ENCODE measurements around the gene PHF19.

PHF19 gene

DNA sequence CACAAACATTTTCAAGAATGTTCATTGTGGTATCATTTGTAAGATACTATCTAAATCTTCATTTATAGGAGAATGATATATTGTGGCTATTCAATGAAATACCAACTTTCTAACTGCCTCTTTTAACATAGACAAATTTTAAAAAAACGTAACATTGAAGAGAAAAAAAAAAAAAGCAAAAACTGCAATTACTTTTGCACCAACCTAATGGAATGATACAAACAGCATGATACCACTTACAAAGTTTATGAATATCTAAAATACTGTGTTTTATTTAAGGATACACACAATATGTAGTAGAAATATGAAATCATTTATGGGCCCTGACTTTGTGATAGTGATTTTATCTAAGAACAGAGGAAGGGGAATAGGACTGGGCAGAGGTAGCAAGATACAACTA is 58.4 kb downstream of the PHF19 start:
- peaks cover 8% of the 10 kb centered on the region for H3K36me3 ChIP-seq (ENCODE audit: insufficient read depth, low read length)
- H3K9me3 ChIP-seq (ENCODE audit: control insufficient read depth, insufficient read depth, low read length) = no peaks in the 10 kb centered on the region

DNA sequence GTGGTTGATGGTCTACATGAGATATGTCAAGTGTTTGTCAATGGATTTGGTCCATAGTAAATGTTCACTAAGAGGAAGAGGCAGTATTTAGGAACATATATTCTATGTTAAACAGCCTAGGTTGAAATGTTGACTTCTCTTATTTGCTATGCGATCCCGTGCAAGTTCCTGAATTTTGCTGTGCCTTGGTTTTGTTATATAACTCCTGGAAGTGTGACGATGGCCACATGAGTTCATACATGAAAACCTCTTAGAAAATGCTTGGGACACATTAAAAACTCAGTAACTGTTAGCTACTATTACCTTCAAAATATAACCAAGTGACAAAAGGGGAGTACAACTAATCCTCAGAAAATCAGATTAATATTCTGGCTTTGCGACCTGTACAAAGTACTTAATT is 61.9 kb downstream of the PHF19 start:
- H3K9me3 ChIP-seq (ENCODE audit: control insufficient read depth, insufficient read depth, low read length) = no peaks in the 10 kb centered on the region
- H3K36me3 ChIP-seq (ENCODE audit: insufficient read depth, low read length) = peaks cover 3% of the 10 kb centered on the region
- no peaks in the 10 kb centered on the region for H3K4me1 ChIP-seq (ENCODE audit: insufficient read depth, low read length)
- no peak overlapping the region for H3K9ac ChIP-seq (ENCODE audit: low read depth, low read length)

More for the DNA sequence above, 58.4 kb downstream of the PHF19 start:
- H3K4me1 ChIP-seq (ENCODE audit: insufficient read depth, low read length) = no peaks in the 10 kb centered on the region
- no peak overlapping the region for H3K9ac ChIP-seq (ENCODE audit: low read depth, low read length)

DNA sequence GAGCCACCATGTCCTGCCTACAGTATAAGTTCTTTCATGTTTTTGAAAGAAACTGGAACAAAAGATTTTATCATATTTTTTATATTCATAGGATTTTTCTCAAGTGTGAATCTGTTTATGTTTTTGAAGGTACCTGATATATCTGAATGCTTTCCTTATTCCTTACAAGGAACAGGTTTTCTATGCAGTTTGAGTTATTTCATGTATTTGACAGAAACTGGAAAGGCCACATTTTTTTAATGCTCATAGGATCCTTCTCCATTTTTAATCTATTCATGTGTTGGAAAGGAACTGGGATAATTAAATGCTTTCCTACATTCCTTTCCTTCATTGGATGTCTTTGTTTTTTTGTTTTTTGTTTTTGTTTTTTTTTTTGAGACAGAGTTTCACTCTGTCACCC is 68.1 kb downstream of the PHF19 start:
- Histone ChIP-seq H3K4me1 (ENCODE audit: insufficient read depth, low read length) (no peaks in the 10 kb centered on the region), H3K36me3 (ENCODE audit: insufficient read depth, low read length) (no peaks in the 10 kb centered on the region), H3K9ac (ENCODE audit: low read depth, low read length) (no peak overlapping the region), H3K9me3 (ENCODE audit: control insufficient read depth, insufficient read depth, low read length) (peaks cover 7% of the 10 kb centered on the region; the same call in 1 of the 2 replicates)

DNA sequence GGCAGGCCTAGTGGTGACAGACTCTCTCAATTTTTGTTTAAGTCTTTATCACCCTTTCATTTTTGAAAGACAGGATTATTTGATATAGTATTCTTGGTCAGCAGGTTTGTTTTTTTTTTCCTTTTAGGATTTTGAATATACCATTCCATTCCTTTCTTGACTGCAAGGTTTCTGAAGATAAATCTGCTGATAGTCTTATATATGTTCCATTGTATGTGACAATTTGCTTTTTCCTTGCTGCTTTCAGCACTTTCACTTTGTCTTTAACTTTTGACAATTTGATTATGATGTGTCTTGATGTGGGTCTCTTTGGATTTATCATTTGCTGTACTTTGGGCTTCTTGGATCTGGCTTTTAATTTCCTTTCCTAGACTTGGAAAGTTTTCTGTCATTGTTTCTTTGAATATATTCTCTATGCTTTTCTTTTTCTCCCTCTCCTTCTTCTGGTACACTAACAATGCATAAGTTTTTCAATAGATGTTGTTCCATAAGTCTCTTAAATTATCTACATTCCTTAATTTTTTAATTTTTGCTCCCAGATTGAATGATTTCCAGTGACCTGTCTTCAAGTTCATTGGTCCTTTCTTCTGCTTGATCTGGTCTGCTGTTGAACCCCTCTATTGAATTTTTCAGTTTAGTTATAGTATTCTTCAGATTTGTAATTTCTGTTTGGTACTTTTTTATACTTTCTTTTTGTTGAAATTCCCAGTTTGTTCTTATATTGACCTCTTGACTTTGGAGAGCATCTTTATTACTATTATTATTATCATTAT is 69.2 kb downstream of the PHF19 start:
- Histone ChIP-seq H3K4me1 (ENCODE audit: insufficient read depth, low read length) (no peaks in the 10 kb centered on the region), H3K9ac (ENCODE audit: low read depth, low read length) (no peak overlapping the region), H3K36me3 (ENCODE audit: insufficient read depth, low read length) (no peaks in the 10 kb centered on the region), H3K9me3 (ENCODE audit: control insufficient read depth, insufficient read depth, low read length) (peaks cover 7% of the 10 kb centered on the region; the same call in 1 of the 2 replicates)
